Urinary bladder (tissue), 4 donors: ENCODE results near the gene XYLT1. TPM values are rescaled to one million over a fixed set of nuclear protein-coding genes. Genes with fewer than 3 reads are reported as not detected.

Experiments
- DNase-seq: peaks from one replicate; pipeline ENCODE4 v3.0.0-alpha.2; 2015; ENCODE audit errors: extremely low spot score
- H3K27ac ChIP-seq: one replicate; pipeline ENCODE4 v1.5.1; 2013; ENCODE audit warnings: low read depth, mild to moderate bottlenecking, moderate library complexity
- H3K36me3 ChIP-seq: one replicate; pipeline ENCODE4 v1.6.1; 2013; ENCODE audit warnings: mild to moderate bottlenecking, moderate library complexity; ENCODE audit not compliant: insufficient read depth
- H3K4me1 ChIP-seq: one replicate; pipeline ENCODE4 v1.6.1; 2013; ENCODE audit warnings: mild to moderate bottlenecking, moderate library complexity; ENCODE audit not compliant: insufficient read depth
- H3K4me3 ChIP-seq: one replicate; pipeline ENCODE4 v1.5.1; 2013; ENCODE audit warnings: low read depth, low read length
- WGBS: extraction: QIAGEN DNeasy Blood & Tissue Kit; methylation state at CpG from one replicate; pipeline ENCODE4 v1.1.7; 2013; 5-methylcytosine and 5-hydroxymethylcytosine counted together
- polyA plus RNA-seq: library from polyadenylated mRNA; stranded (reverse); fragments of 200-250 nt; gene quantifications from one replicate; pipeline ENCODE4 v1.2.3, GENCODE V29; 2013
- total RNA-seq: library from RNA; depleted of rRNA; stranded (reverse); fragments of >200 nt; gene quantifications from one replicate; pipeline ENCODE4 v1.2.3, GENCODE V29; 2014
- donor health status: healthy with polysubstance abuse.
- donor health status: healthy.

Gene XYLT1
- total and polyA plus RNA-seq, 2 donors: 10.1 to 13.4 TPM

GRCh38 chr16:17384471-17384870 lies 86.3 kb downstream of the XYLT1 start:
- Histone ChIP-seq H3K4me1 (no peaks in the 10 kb centered on the region), H3K36me3 (no peaks in the 10 kb centered on the region), H3K4me3 (no peak overlapping the region), H3K27ac (no peak overlapping the region)
- no peak for DNase-seq
- WGBS: 73% methylated on average over 5 of the region's 5 CpGs

- no peak overlapping the region for H3K27ac ChIP-seq
- DNase-seq: no peak
- H3K4me1 ChIP-seq: no peaks in the 10 kb centered on the region
- H3K36me3 ChIP-seq: no peaks in the 10 kb centered on the region
- 50% methylated on average over 14 of the region's 14 CpGs for WGBS
- no peak overlapping the region for H3K4me3 ChIP-seq
Measured at GRCh38 chr16:17382949-17383863, 87.6 kb downstream of the XYLT1 start.

GRCh38 chr16:17382514-17382913 lies 88.2 kb downstream of the XYLT1 start:
- H3K27ac ChIP-seq: no peak overlapping the region
- WGBS: 82% methylated on average over 6 of the region's 6 CpGs
- H3K4me1 ChIP-seq: no peaks in the 10 kb centered on the region
- DNase-seq: no peak
- H3K4me3 ChIP-seq: no peak overlapping the region
- H3K36me3 ChIP-seq: no peaks in the 10 kb centered on the region

GRCh38 chr16:17381784-17382183 lies 89.0 kb downstream of the XYLT1 start:
- Histone ChIP-seq H3K27ac (no peak overlapping the region), H3K36me3 (no peaks in the 10 kb centered on the region), H3K4me1 (no peaks in the 10 kb centered on the region), H3K4me3 (no peak overlapping the region)
- no peak for DNase-seq
- 94% methylated on average over 1 of the region's 1 CpG for WGBS

GRCh38 chr16:17380613-17381012 lies 90.1 kb downstream of the XYLT1 start:
- WGBS: 61% methylated on average over 3 of the region's 3 CpGs
- Histone ChIP-seq H3K36me3 (no peaks in the 10 kb centered on the region), H3K4me1 (no peaks in the 10 kb centered on the region), H3K4me3 (no peak overlapping the region), H3K27ac (no peak overlapping the region)
- DNase-seq: no peak

- H3K4me1 ChIP-seq: no peaks in the 10 kb centered on the region
- peak; percentile 75 for DNase-seq
- no peak overlapping the region for H3K4me3 ChIP-seq
- no peaks in the 10 kb centered on the region for H3K36me3 ChIP-seq
- H3K27ac ChIP-seq: peak overlapping the region; percentile 27
- WGBS: 11% methylated on average over 7 of the region's 7 CpGs
Measured at GRCh38 chr16:17379121-17379571, 91.6 kb downstream of the XYLT1 start.

GRCh38 chr16:17377360-17378324 lies 93.1 kb downstream of the XYLT1 start:
- no peak for DNase-seq
- H3K4me3 ChIP-seq: no peak overlapping the region
- no peak overlapping the region for H3K27ac ChIP-seq
- 29% methylated on average over 11 of the region's 11 CpGs for WGBS
- H3K36me3 ChIP-seq: no peaks in the 10 kb centered on the region
- H3K4me1 ChIP-seq: no peaks in the 10 kb centered on the region

- no peak overlapping the region for H3K4me3 ChIP-seq
- no peaks in the 10 kb centered on the region for H3K36me3 ChIP-seq
- WGBS: 65% methylated on average over 17 of the region's 17 CpGs
- no peaks in the 10 kb centered on the region for H3K4me1 ChIP-seq
- no peak for DNase-seq
- H3K27ac ChIP-seq: no peak overlapping the region
Measured at GRCh38 chr16:17375461-17376304, 95.1 kb downstream of the XYLT1 start.

- H3K36me3 ChIP-seq: no peaks in the 10 kb centered on the region
- DNase-seq: no peak
- no peaks in the 10 kb centered on the region for H3K4me1 ChIP-seq
- H3K27ac ChIP-seq: no peak overlapping the region
- 88% methylated on average over 3 of the region's 3 CpGs for WGBS
- H3K4me3 ChIP-seq: no peak overlapping the region
Measured at GRCh38 chr16:17374668-17375255, 96.0 kb downstream of the XYLT1 start.

GRCh38 chr16:17373533-17373932 lies 97.2 kb downstream of the XYLT1 start:
- Histone ChIP-seq H3K36me3 (no peaks in the 10 kb centered on the region), H3K27ac (no peak overlapping the region), H3K4me3 (no peak overlapping the region), H3K4me1 (no peaks in the 10 kb centered on the region)
- DNase-seq: no peak
- WGBS: 97% methylated on average over 3 of the region's 3 CpGs

GRCh38 chr16:17372386-17372785 lies 98.4 kb downstream of the XYLT1 start:
- no peak overlapping the region for H3K4me3 ChIP-seq
- H3K4me1 ChIP-seq: no peaks in the 10 kb centered on the region
- WGBS: 82% methylated on average over 5 of the region's 5 CpGs

GRCh38 chr16:17371299-17371698 lies 99.5 kb downstream of the XYLT1 start:
- H3K27ac ChIP-seq: no peak overlapping the region
- DNase-seq: no peak
- no peaks in the 10 kb centered on the region for H3K36me3 ChIP-seq
- H3K4me3 ChIP-seq: no peak overlapping the region
- WGBS: 92% methylated on average over 2 of the region's 2 CpGs
- no peaks in the 10 kb centered on the region for H3K4me1 ChIP-seq

More at GRCh38 chr16:17372386-17372785, 98.4 kb downstream of the XYLT1 start:
- no peaks in the 10 kb centered on the region for H3K36me3 ChIP-seq
- H3K27ac ChIP-seq: no peak overlapping the region
- DNase-seq: no peak
